Body of pancreas (tissue), 4 donors: ENCODE data around the gene HMGB1.

Source experiments
- POLR2A ChIP-seq, 3 donors: fragments of 450-650 bp; IDR thresholded peaks; one replicate each; pipeline ENCODE4 v1.6.1; 2016; ENCODE audit warnings: antibody characterized with exemption in 3 of 3, mild to moderate bottlenecking in 2 of 3
- TF ChIP-seq, protein P1 (sequence below), 7 experiments: fragments of 450-650 bp in 4 of 7; fragments of 200-600 bp in 3 of 7; sonication (generic) in 3 of 7; IDR thresholded peaks; one replicate each; pipeline ENCODE4 v1.5.1; 2016 to 2019; ENCODE audit warnings: antibody characterized with exemption in 7 of 7

DNA sequence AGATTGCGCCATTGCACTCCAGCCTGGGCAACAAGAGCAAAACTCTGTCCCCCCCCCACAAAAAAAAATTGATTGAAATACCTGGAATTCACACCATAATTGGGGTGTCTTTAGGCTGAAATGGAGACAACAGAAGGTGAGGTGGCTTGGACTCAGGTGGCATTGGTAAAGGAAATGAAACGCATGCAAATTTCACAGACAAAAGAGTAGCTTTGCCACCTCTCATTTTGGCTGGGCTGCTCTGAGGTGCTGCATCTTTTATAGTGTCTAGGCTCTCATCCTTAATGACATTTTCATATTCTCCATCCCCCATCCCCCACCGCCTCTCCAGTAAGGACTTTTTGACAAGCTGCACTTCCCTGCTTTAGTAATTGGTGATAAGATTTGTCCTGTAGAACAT lies 36.5 kb downstream of the HMGB1 start:
- TF ChIP-seq, protein P1, sequence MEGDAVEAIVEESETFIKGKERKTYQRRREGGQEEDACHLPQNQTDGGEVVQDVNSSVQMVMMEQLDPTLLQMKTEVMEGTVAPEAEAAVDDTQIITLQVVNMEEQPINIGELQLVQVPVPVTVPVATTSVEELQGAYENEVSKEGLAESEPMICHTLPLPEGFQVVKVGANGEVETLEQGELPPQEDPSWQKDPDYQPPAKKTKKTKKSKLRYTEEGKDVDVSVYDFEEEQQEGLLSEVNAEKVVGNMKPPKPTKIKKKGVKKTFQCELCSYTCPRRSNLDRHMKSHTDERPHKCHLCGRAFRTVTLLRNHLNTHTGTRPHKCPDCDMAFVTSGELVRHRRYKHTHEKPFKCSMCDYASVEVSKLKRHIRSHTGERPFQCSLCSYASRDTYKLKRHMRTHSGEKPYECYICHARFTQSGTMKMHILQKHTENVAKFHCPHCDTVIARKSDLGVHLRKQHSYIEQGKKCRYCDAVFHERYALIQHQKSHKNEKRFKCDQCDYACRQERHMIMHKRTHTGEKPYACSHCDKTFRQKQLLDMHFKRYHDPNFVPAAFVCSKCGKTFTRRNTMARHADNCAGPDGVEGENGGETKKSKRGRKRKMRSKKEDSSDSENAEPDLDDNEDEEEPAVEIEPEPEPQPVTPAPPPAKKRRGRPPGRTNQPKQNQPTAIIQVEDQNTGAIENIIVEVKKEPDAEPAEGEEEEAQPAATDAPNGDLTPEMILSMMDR (IDR thresholded peaks at IDR 0.05), result no peak
- no peak for TF ChIP-seq POLR2A (IDR thresholded peaks at IDR 0.05)
